HG03378 (cell line): ENCODE data around the gene IRAK3.

Source experiments
- ATAC-seq: cut with Tn5 transposase; IDR thresholded peaks from one replicate; pipeline ENCODE4 v1.9.1; 2021; ENCODE audit warnings: mild to moderate bottlenecking, moderate library complexity; ENCODE audit not compliant: unreplicated experiment

The IRAK3 gene, protein sequence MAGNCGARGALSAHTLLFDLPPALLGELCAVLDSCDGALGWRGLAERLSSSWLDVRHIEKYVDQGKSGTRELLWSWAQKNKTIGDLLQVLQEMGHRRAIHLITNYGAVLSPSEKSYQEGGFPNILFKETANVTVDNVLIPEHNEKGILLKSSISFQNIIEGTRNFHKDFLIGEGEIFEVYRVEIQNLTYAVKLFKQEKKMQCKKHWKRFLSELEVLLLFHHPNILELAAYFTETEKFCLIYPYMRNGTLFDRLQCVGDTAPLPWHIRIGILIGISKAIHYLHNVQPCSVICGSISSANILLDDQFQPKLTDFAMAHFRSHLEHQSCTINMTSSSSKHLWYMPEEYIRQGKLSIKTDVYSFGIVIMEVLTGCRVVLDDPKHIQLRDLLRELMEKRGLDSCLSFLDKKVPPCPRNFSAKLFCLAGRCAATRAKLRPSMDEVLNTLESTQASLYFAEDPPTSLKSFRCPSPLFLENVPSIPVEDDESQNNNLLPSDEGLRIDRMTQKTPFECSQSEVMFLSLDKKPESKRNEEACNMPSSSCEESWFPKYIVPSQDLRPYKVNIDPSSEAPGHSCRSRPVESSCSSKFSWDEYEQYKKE

DNA sequence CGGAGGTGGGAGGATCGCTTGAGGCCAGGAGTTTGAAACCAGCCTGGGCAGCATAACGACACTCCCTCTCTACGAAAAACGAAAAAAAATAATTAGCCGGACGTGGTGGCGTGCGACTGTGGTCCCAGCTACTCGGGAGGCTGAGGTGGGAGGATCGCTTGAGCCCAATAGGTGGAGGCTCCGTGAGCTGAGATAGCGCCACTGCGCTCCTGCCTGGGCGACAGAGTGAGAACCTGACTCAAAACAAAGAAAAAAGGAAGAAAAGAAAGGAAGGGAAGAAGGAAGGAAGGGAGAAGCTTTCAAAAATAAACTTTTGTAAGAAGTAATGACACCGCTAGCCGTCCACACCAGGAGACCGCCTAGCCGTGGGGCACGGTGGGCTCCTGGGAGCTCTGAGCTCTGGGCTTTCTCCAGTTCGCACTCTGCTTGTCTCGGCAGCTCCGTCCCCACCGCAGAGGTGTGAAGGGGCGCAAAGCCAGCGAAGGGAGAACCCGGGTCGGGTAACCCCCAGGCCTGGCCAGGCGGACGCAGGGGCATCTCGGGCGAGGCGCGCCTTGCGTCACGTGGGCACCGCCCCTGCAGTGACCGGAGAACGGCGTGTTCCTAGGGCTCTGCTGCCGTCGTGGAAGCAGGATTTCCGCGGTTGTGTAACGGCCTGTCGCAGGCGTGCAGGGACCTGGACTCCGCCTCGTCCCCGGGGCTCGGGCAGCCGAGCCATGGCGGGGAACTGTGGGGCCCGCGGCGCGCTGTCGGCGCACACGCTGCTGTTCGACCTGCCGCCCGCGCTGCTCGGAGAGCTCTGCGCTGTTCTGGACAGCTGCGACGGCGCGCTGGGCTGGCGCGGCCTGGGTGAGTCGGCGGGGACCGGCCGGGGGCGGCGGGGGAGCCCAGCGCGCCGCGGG is at the start of gene IRAK3:
Gene IRAK3 (plus strand): TSS at position 631 of the 902 bp plus-strand sequence. CDS start 86 bp downstream, at position 717.
- ATAC-seq, result peak; percentile 60

DNA sequence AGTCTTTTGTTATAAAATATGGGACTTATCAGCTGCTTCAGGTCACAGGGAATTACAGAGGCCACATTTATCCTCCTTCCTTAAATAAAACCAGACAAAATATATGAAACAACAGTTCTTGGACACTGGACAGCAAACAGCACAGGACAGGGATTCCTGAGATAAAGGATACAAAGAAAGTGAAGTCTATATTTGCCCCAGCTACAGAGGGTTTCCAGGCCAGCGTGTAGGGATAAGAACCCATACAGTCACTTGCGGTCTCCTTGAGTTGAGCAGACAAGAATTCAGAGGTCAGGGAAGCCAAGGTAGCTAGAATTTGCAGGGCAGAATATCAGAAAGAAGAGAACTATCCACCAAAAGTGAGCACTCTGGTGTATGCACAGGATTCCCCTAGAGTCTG is 49.7 kb upstream of the IRAK3 start:
- ATAC-seq, result no peak

DNA sequence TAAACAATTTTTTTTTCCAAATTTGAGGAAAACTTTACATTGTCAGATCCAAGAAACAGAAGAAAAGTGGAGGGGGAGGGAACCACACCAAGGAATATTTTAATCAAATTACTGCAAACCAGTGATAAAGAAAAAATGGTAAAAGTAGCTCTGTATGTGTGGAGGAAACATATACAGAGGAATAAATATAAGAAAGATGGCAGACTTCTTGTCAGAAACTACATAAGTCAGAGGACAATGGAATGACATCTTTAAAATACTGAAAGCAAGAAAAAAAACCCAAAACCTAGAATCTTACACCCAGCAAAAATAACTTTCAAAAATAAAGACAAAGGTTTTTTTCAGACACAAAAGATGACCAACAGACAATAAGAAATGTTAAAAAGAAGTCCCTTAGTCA is 48.3 kb upstream of the IRAK3 start:
- no peak for ATAC-seq

DNA sequence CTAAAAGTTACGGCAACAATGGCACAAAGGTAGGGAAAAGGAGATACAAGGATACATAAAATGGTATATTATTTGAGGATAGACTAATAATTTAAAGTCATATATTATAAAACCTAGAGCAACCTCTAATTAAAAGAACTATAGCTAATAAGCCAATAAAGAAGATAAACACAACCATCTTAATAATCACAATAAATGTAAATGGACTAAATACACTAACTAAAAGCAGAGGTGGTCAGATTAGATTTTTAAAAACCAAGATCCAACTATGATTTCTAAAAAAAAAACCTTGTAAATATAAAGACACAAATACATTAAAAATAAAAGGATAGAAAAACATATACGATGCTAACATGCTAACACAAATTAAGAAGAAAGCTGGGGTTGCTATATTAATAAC is 47.7 kb upstream of the IRAK3 start:
- ATAC-seq, result no peak

DNA sequence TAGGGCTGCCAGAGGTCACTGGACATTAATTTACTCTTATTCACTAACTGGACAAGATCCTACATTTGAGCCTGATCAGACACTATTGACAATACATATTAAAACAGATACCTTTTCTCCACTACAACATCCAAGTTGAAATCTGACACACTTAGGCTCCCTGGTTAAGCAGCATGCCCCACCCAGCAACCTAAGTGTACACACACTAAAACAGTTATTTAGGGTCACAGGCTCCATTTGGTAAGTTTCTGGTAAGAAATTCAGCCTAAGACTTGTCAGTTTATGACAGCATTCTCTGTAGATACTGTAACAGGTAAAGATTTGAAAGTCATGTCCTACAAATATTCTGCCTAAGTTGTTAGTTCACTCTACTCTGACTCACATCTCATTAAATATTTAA is 46.2 kb upstream of the IRAK3 start:
- no peak for ATAC-seq

DNA sequence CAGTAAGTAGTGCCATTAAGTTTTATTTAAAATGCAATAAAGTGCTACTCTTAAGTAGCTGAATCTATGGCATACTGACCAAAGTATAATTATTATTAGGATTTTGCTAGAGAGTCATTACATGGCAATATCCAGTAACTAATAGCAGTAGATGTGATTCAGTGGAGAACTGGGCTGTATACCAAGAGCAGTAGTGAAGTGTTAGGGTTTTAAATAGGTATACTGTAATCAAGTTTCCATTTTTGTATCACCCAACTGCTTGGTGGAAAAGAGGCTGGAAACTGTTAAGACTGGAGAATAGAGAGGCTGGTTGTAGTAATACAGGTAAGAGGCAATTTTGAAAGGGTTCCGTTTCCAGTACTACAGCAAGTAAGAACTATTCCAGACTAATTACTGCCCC is 45.1 kb upstream of the IRAK3 start:
- no peak for ATAC-seq

DNA sequence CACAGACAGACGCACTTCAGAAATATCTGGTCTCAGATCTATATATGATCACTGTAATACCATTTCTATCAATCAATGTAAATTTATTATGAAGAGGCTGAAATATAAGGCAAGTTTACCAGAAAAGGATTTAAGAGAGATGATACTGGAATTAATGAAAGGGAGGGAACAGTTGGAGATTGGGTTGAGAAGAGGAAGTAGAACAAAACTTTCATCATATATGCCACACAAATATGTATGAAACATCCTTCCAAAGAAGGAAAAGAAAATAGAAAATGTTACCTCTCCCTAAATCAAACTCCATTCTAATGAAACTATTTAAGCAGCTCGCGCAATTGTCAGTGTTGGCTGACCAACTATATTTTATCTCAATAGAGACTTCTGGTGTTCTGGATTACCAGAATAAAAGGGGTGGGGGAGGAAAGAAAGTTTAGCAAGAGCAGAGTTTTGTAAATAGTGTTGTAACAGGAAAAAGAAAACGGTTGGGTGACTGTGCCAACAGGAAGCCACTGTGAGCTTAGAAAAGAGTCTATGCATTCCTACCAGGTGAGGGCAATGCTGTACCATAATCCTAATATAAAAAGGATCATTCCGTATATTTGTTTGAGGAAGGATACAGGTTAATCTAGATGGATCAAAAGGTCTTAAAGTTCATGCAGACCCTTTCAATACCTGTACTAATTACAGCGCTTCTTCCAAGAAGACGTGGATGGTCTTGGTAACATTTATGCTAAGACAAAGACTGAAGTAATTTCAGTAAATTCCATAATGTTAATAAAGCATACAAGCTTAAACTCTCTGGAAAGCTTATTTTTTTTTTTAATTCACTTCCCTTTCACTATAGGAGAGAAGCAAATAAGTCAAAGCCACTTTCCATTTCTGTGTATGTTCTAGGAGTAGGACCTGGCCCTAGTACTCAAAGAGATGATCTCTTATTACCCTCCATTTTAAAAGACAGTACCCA is 43.9 kb upstream of the IRAK3 start:
- ATAC-seq, result no peak

DNA sequence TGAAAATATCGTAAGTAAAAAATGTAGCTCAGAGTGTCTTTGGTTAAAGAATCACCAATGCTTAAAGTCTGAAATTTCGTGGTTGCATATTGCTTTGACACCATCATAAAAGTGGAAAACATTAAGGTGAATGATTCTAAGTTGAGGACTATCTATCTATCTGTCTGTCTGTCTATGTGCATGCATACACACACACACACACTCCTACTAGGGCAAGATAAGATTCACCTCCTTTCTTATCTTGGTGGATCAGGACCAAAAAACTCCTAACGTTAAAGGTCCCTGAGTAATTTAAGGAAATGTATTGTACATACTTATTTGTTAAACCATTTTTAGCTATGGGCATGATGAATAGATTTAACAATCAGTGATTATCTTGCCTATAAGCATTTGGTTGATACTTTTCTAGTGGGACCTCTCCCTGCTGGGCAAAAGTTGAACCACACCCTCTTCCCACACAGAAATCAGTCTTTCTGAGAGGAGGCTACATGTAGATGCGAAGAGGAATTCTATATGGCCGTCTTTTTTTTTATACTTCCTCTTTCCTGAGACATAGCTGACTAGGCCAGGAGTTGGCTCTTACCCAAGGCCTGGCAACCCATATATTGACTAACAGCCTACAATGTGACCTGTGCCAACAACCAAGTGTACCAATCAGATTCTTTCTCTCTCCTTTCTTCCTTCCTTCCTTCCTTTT is 39.2 kb upstream of the IRAK3 start:
- ATAC-seq, result no peak

DNA sequence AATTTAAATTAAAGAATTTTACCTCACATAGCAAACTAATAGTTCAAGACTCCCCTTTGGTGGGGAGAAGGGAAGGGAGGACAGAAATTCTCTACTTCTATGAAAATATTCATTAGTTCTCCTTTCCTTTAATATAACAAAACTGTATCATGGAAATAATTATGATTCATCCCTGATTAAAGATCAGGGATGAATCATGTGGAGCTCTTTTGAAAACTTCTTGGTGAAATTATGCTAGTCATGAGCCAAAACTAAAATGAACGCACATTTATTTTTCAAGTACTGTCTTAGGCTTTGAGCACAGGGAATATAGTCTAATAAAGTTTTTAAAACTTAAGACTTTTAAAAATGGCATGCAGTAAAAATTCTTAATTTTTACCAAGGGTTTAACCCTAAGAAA is 36.3 kb upstream of the IRAK3 start:
- ATAC-seq, result no peak

DNA sequence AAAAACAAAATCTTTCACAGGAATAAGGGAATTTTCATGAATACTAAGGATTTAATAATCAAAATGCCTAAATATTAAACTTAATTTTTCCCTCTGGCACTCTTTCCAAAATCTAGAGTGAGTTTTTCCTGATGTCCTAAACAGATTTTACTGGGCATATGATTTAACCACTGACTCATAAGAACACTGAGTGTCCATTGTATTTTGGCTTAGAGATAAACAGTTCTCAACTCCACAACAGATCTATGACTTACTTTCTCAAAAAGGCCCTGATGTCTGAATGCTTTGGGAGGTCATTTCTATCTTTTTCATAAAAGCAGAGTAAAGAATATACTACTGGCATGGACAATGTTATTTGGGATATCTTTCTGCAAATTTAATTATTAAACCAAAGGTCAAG is 34.2 kb upstream of the IRAK3 start:
- no peak for ATAC-seq

DNA sequence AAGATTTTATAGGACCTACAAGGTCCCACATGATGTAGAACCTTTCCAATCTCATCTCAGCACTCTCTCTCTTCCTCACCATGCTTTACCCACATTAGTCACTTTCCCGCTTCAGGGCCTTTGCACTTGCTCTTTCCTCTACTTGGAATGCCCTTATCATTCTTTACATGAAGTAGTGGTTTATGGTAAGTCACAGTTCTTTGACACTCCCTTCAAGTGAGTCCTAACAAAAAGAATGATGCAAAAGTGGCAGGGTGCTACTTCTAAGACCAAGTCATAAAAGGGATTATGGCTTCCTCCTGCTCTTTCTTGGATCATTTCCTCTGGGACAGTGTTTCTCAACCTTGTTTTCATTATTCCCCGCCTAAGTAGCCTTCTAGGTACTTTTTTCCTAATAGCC is 32.4 kb upstream of the IRAK3 start:
- no peak for ATAC-seq

DNA sequence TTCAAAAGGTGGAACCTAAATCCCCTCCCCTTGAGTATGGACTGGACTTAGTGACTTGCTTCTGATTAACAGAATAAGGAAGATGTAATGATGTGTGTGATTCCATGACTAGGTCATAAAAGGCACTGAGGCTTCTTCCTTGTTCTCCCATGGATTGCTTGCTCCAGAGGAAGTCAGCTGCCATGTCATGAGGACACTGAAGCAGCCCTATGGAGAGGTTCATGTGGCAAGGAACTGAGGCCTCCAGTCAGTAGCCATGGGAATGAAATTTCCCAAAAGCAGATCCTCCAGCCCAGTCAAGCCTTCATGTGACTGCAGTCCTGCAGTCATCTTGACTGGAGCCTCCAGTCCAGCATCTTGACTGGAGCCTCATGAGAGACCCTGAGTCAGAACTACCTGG is 29.9 kb upstream of the IRAK3 start:
- ATAC-seq, result no peak

DNA sequence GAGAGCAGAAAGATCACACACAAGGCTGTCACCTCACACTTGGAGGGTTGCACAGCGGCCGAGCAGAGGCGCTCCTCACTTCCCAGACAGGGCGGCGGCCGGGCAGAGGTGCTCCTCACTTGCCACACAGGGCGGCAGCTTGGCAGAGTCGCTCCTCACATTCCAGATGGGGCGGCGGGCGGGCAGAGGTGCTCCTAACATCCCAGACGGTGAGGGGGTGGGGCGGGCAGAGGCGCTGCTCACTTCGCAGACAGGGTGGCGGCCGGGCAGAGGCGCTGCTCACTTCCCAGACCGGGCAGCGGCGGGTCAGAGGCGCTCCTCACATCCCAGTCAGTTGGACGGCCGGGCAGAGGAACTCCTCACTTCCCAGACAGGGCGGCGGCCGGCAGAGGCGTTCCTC is 28.3 kb upstream of the IRAK3 start:
- no peak for ATAC-seq

DNA sequence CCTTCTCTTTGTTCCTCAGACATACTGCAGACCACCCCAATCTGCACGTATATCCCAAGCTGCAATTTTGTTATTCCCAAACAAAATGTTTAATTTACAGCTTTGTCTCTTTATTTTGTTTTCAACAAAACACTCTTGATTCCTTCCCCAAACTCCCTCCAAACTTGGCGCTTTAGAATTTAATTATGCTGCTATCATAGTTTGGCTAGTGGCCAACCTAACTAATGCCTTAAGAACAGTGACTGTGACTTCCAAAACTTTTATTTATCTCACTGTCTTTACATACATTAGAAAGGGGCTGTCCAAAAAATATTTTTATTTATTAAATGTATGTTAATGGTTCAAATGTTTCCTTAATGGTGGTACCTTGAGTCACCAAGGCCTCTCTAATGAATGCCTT is 26.3 kb upstream of the IRAK3 start:
- ATAC-seq, result no peak

DNA sequence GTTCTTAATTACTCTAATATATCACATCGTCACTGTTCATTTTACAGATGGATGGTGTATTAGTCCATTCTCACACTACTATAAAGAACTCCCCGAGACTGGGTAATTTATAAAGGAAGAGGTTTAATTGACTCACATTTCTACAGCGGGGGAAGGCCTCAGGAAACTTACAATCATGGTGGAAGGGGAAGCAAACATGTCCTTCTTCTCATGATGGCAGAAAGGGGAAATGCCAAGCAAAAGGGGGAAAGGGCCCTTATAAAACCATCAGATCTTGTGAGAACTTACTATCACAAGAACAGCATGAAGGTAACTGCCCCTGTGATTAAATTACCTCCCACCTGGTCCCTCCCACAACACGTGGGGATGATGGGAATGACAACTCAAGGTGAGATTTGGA is 25.7 kb upstream of the IRAK3 start:
- no peak for ATAC-seq

DNA sequence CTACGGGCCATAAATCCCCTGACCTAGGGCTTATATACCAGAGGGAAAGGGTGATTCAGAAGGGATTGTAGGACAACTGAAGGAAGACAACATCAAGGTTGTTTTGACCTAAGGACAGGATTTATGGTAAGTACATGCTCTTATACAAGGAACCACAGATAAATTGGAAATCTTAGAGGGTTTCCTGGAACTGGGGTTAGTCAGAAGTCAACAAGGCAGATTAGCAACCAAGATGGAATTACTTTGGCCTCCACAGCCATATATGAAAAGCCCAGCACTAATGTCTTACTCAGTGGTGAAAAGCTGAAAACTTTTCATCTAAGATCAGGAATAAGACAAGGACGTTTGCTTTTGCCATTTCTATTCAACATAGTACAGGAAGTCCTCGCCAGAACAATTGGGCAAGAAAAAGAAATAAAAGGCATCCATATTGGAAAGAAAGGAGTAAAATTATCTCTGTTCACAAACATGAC is 24.6 kb upstream of the IRAK3 start:
- ATAC-seq, result no peak

DNA sequence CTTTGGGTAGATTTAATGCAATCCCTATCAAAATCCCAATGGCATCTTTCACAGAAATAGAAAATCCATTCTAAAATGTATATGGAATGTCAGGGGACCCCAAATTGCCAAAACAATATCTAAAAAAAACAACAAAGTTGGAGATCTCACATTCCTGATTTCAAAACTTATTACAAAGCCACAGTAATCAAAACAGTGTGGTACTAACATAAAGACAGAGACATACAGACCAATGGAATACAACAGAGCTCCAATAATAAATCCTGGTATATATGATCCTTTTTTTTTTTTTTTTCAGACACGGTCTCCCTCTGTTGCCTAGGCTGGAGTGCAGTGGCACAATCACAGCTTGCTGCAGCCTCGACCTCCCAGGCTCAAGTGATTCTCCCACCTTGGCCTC is 23.9 kb upstream of the IRAK3 start:
- no peak for ATAC-seq

DNA sequence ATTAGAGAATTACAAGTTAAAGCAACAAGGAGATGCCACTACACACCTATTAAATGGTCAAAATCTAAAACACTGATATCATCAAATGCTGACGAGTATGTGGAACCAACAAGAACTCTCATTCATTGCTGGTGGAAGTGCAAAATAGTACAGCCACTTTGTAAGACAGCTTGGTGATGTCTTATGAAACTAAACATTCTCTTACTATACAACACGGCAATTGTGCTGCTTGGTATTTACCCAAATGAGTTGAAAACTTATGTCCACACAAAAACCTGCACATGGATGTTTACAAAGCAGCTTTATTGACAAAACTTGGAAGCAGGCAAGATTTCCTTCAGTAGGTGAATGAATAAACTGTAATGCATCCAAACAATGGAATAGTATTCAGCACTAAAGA is 22.5 kb upstream of the IRAK3 start:
- ATAC-seq, result no peak

DNA sequence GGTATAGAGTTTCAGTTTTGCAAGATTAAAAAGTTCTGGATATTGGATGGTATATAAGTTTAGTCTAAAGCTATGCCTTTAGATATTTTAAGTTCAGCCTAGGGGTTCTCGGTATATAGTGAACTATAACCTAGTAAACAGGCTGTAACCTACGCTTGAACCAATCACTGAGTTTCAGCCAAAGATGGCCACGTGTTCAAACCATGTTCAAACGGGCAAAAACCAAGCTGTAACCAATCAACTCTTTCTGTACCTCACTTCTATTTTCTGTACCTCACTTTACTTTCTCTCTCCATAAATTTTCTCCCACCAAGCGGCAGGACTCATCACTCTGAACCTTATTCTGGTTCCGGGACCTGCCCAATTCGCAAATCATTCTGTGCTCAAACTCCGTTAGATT is 20.6 kb upstream of the IRAK3 start:
- ATAC-seq, result no peak
